Stimulated activated CD8-positive, alpha-beta memory T cell treated with anti-CD3 and anti-CD28 coated beads, Interleukin-7, amount 100 ng/mL, for 4 hours (primary cell): ENCODE results near the gene PICALM.
"Not testable (repeated sequence)": the region's sequence is repeated elsewhere in the genome, so short reads cannot be mapped to it uniquely, and the experiment has no call there.

Experiments used
- DNase-seq, 2 donors: peaks; one replicate each; pipeline ENCODE4 v3.0.0-alpha.2; 2020; ENCODE audit warnings: low read depth in 2 of 2

PICALM gene

DNA sequence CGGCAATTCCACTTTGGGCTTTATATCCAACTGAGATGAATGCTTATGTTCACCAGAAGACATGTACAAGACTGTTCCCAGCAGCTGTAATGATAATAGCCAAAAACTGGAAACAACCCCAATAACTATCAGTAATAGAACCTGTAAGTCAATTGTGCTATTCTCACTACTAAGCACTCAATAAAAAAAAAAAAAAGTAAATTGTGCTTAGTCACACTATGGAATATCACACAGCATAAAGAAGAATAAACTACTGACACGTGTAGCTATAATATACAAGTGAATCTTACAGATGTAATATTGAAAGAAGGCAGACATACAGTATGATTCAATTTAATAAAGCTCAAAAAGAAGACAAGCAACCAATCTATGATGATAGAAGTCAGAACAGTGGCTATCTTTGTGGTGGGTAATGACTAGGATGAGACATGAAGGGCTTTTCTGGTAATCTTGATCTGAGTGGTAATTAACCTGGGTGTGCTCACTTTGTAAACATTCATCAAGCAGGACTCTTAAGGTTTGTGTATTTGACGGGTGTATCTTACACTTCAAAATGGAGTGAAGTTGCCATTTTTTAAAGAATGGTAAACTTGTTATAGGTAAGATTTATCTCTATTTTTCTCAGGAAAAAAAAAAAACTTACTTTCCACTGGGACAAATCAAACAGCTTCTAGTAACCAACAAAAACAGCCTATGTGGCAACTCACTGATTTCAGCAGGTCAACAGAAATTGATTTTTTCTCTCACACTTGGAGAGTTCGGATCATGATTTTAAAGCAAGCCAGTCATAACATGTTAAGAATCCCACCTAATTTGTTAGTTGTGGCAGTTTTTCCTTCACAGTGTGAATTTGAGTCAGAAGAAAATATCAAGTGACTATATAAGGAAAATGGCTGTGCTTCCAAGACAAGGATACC lies 129.5 kb downstream of the PICALM start:
- DNase-seq: no peak

DNA sequence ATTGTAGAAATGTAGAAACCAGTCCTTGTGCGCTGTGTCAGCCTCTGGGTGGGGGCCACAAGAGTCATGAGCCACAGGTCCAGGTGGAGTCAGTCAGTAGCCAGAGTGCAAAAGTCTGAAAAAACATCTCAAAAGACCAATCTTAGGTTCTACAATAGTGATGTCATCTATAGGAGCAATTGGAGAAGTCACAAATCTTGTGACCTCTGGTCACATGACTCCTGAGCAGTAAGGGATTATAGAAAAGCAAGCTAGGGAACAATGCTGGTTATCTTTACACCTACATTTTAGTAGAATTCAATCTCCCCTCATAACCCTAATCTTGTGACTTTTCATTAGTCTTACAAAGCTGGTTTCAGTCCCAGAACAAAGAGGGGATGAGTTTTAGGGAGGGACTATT lies 131.0 kb downstream of the PICALM start:
- no peak for DNase-seq

DNA sequence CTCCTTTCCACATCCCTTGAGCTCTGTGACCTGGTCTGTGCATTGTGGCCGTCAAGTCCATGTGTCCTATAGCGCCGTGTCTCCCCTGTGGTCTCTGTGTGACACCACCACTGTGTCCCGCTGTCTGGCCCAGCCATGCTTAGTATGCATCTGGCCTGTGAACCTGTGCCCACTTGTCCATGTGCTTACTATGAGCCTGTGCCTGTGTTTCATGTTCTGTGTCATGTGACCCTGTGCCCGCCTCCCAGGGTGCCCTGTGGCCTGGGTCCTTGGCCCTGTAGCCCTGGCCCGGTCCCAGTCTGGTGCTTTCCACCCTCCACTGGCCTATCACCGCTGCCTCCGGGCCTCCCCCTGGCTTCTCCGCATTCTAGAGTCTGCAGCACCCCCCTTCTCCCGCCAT lies 133.1 kb downstream of the PICALM start:
- no peak for DNase-seq

DNA sequence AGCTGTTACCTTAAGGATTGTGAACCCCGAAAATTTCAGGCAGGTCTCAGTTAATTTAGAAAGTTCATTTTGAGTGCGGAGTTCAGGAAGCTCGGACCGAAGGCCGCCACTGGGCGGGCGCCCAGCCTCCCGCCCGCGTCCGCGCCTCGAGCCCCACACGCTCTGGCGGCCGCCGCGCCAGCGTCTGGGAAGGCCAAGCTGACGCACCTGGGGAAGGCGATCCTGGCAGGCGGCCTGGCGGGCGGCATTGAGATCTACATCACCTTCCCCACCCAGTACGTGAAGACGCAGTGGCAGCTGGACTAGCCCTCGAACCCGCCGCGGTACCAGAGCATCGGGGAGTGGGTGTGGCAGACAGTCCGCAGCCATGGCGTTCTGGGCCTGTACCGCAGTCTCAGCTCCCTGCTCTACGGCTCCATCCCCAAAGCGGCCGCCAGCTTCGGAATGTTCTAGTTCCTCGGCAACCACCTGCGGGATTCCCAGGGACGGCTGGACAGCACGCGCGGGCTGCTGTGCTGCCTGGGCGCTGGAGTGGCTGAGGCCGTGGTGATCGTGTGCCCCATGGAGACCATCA lies 134.2 kb downstream of the PICALM start:
- DNase-seq: no peak

DNA sequence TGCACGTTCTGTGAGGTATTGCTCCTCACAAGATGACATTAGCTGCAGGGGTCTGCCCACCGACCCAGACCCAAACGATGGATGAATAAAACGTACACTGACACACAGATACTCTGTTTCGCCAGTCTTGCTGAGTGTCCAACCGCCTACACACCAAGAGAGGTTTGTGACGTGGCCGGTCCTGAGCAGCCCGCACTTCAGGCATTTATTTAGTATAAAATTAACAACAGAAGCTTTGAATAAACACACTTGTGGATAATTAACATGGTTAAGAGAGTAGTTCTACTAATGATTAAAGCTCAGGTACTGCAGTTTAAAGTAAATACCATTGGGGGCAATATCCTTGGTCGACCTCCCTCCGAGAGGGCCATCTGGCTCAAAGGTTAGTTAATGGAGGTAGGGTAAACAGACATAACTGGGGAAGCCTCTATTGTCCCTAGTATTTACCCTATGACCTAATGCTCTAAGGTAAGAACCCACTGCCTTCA lies 138.0 kb downstream of the PICALM start:
- DNase-seq: no peak

DNA sequence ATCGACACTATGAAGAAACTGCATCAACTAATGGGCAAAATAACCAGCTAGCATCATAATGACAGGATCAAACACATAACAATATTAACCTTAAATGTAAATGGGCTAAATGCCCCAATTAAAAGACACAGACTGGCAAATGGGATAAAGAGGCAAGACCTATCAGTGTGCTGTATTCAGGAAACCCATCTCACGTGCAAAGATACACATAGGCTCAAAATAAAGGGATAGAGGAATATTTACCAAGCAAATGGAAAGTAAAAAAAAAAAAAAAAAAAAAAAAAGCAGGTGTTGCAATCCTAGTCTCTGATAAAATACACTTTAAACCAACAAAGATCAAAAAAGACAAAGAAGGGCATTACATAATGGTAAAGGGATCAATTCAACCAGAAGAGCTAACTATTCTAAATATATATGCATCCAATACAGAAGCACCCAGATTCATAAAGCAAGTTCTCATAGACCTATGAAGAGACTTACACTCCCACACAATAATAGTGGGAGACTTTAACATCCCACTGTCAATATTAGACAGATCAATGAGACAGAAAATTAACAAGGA lies 142.2 kb downstream of the PICALM start:
- DNase-seq: not testable (repeated sequence)

DNA sequence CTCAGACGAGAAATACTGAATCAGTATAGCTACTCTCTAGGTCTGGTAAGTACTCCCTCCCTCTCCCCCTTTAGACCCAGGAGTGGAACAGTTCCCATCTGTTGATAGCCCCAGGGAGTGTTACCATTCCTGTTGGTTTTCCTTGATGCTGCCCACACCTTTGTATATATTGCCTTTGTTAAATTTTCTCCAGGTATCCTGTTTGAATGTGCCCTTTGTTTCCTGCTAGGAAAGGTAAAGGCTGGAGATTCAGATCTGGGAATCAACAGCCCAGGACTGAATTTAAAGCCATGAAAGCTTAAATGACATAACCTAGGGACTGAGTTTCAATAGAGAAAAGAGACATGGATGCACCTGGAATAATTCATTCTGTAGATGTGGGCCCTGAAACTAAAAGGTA lies 145.4 kb downstream of the PICALM start:
- DNase-seq: no peak

DNA sequence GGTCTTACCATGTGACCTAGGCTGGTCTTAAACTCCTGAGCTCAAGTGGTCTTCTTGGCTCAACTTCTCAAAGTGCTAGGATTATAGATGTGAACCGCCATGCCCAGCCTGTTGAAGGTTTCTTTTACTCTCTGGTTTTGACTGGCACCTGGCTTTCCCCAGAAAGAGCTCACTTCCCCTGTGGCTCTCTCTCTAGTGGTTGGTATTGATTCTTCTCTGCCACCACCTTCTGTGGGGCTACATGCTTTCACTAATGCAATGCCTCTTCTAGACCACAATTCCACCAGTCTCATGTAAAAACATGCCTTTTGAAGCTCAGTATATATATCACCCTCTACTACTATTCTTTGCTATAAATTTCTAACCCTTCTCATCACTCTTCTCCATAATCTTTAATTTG lies 146.5 kb downstream of the PICALM start:
- no peak for DNase-seq

DNA sequence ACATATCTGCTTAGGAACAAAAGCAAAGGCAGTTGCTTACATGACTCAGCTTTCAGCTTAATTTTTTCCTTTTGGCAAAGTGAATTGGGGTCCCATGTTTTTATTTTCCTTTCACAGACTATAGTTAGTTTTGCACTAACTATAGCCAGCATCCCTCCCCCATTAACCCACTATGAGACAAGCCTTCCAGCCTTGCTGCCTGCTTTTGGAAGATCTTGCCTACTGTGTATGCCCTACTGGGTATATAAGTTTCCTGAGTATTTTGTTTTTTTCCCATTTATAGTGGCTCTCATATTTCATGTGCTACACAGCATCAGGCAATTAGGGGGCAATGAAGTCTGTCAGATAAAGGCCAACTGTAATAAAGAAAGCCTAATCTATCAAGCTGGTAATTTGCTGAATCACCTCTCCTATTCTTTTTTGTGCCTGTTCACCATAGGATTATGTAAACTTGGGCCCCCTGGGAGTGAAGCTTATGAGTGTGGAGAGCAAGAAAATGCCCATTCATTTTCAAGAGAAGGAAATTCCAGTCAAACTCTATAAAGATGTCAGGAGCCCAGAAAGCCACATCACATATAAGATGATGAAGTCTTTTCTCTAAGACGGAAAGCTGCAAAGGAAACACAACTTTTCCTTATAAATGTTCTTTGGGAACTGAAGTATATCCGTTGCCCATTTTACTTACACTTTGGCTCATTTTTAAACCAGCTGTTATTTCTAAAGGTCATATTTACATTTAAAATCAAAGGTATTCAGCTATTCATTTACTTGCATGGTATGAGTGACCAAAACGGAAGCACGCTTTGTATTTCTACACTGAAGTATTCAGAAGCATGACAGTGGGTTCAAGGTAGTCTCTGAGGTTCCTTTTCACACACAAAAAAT lies 149.7 kb downstream of the PICALM start:
- no peak for DNase-seq

DNA sequence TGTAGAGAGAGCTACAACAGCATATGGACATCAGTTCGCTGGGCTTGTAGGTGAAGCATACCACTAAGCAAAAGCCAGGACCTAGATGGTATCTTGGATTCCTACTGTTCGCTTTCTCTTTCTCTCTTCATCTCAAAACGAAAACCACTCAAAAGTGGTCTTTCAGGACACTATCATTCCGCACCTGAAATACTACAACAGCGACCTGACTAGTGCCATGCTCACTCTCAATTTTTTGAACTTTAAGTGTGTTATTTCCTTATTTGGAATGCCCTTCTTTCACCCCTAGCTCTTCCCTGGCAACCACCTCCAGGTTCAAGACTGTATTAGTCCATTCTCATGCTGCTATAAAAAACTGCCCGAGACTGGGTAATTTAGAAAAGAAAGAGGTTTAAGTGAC lies 154.5 kb downstream of the PICALM start:
- DNase-seq: no peak

DNA sequence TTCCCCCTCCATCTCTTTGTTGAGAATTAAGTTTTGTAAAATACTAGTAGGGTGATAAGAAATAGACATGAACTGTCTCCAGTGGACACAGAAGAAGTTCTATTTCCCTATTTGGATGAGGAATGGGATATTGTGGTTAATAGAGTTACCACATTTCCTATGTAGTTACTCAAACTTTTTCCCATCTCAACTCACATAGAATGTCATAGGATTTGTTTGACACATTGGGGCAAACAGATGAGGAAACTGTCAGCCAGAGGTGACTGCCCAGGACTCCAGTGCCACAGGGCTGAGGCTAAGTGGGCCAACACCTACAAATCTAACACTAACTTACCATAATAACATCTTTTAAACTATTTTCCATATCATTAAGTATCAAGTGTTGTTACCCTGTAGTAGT lies 155.4 kb downstream of the PICALM start:
- DNase-seq: no peak

DNA sequence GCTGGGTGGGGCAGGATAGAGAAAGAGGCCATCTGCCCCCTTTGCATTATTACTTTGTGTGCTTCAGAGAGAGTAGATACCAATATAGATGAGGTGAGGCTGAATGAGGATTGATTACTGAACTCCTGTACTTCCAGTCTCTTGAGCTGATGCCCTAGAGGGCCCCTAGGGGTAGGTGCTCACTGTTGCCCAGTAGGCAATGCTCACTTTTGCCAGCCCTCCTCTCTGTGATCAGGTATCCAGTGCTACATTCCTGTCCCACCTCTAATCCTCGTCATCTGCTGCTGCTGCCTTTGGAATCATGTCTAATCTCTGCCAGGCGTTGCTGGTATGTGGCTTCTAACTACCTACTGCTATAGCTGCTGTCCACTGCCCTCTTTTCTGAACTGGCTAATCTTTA lies 156.5 kb downstream of the PICALM start:
- no peak for DNase-seq
